ENCODE measurements around the gene CALCOCO1. TPM values are rescaled to one million over a fixed set of nuclear protein-coding genes. Genes with fewer than 3 reads are reported as not detected.

The CALCOCO1 gene
- total and polyA plus RNA-seq, 2 of the 13 experiments (the other 11 are each of a cell fraction or from before 2014, with no cell fraction given) = 7.7 to 47.7 TPM

DNA sequence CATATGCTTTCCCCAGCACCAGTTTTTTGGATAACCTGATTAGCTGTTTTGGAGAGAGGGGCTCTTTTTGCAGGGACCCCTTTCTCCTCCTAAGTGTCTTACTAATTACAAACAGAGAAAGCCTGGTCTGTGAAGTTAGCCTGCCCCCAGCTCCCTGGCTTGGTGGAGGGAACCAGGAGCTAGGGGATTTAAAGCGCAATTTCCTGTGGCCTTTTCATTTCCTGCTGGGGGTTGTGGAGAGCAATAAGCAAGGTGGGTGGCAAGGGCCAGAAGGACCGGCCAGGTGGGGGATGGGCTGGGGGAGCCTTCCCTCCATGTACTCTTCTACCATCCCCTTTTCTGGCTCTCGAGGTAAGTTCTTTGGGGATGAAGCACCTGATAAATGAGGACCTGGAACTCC, 28.6 kb upstream of the CALCOCO1 start (continued):
- no peak for TF ChIP-seq ARID4A (CRISPR knock-in tag; IDR thresholded peaks at IDR 0.05; ENCODE audit: borderline replicate concordance)
- no peak for TF ChIP-seq ZNF569 (CRISPR knock-in tag; IDR thresholded peaks at IDR 0.05; ENCODE audit: borderline replicate concordance)
- TF ChIP-seq ZNF580 (CRISPR knock-in tag; IDR thresholded peaks at IDR 0.05; ENCODE audit: borderline replicate concordance, low read depth) = no peak
- TF ChIP-seq ZNF367 (CRISPR knock-in tag; IDR thresholded peaks at IDR 0.05; ENCODE audit: borderline replicate concordance) = no peak
- no peak for TF ChIP-seq BCL3 (CRISPR knock-in tag; IDR thresholded peaks at IDR 0.05)
- no peak for TF ChIP-seq MTERF4 (CRISPR knock-in tag; IDR thresholded peaks at IDR 0.05)
- no peak for TF ChIP-seq TOE1 (CRISPR knock-in tag; IDR thresholded peaks at IDR 0.05)
- TF ChIP-seq FOXK2 (IDR thresholded peaks at IDR 0.05) = no peak
- TF ChIP-seq, protein P1, sequence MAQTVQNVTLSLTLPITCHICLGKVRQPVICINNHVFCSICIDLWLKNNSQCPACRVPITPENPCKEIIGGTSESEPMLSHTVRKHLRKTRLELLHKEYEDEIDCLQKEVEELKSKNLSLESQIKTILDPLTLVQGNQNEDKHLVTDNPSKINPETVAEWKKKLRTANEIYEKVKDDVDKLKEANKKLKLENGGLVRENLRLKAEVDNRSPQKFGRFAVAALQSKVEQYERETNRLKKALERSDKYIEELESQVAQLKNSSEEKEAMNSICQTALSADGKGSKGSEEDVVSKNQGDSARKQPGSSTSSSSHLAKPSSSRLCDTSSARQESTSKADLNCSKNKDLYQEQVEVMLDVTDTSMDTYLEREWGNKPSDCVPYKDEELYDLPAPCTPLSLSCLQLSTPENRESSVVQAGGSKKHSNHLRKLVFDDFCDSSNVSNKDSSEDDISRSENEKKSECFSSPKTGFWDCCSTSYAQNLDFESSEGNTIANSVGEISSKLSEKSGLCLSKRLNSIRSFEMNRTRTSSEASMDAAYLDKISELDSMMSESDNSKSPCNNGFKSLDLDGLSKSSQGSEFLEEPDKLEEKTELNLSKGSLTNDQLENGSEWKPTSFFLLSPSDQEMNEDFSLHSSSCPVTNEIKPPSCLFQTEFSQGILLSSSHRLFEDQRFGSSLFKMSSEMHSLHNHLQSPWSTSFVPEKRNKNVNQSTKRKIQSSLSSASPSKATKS (CRISPR knock-in tag; IDR thresholded peaks at IDR 0.05) = no peak
- no peak for TF ChIP-seq ZNF629 (CRISPR knock-in tag; conservative IDR thresholded peaks at IDR 0.05)
- TF ChIP-seq ZNF326 (CRISPR knock-in tag; IDR thresholded peaks at IDR 0.05; ENCODE audit: borderline replicate concordance) = no peak

All from HepG2 (cell line).